Kidney (tissue), 14 donors: ENCODE data around the gene GALNT5. TPM values are rescaled to one million over a fixed set of nuclear protein-coding genes. Genes with fewer than 3 reads are reported as not detected.
A peak's percentile ranks its signal among the peaks of the same experiment; 100 is the strongest.
"Not testable (repeated sequence)": the region's sequence is repeated elsewhere in the genome, so short reads cannot be mapped to it uniquely, and the experiment has no call there.

ENCODE experiments used
- DNase-seq, 5 donors: peaks; one replicate each; pipeline ENCODE4 v3.0.0-alpha.2; 2013 to 2020
- FAIRE-seq: peaks from 2 replicates; lab custom pipeline; 2012; peaks lifted over from hg19 to GRCh38; lab: Jason Lieb, UNC
- H3K27ac ChIP-seq, 2 donors: one replicate each; pipeline ENCODE4 v1.7.0; 2013; ENCODE audit warnings: low read depth in 2 of 2, low read length in 2 of 2, inconsistent platforms in 1 of 2
- H3K27me3 ChIP-seq: one replicate; pipeline ENCODE4 v1.7.1; 2013; ENCODE audit warnings: low read length, inconsistent platforms; ENCODE audit not compliant: control insufficient read depth, insufficient read depth
- H3K36me3 ChIP-seq, 3 donors: one replicate each; pipeline versions ENCODE4 v1.7.0 to v1.7.1; 2013; ENCODE audit warnings: low read length in 3 of 3, control low read depth in 1 of 3, inconsistent platforms in 1 of 3; ENCODE audit not compliant: insufficient read depth in 3 of 3, control insufficient read depth in 2 of 3
- H3K4me1 ChIP-seq, 3 donors: one replicate each; pipeline versions ENCODE4 v1.7.0 to v1.7.1; 2013; ENCODE audit warnings: low read length in 3 of 3, inconsistent platforms in 1 of 3, low read depth in 1 of 3; ENCODE audit not compliant: control insufficient read depth in 2 of 3, insufficient read depth in 2 of 3
- H3K4me3 ChIP-seq, 3 donors: one replicate each; pipeline versions ENCODE4 v1.7.0 to v1.8.1; 2013; ENCODE audit warnings: low read length in 3 of 3, control low read depth in 1 of 3, inconsistent platforms in 1 of 3
- H3K9ac ChIP-seq, 3 donors: one replicate each; pipeline versions ENCODE4 v1.7.0 to v1.7.1; 2013; ENCODE audit warnings: low read length in 3 of 3, control low read depth in 1 of 3, inconsistent platforms in 1 of 3
- H3K9me3 ChIP-seq, 3 donors: one replicate each; pipeline versions ENCODE4 v1.7.0 to v1.7.1; 2013; ENCODE audit warnings: low read length in 3 of 3, control low read depth in 1 of 3, inconsistent platforms in 1 of 3; ENCODE audit not compliant: control insufficient read depth in 2 of 3, insufficient read depth in 1 of 3
- CTCF ChIP-seq: IDR thresholded peaks from 3 replicates; pipeline ENCODE4 v1.5.1; 2012; ENCODE audit warnings: mild to moderate bottlenecking, moderate library complexity, borderline replicate concordance; ENCODE audit not compliant: insufficient read depth; ENCODE audit errors: extremely low read depth
- intact Hi-C: fragments of 100-400 bp; cut with DNase I; formaldehyde crosslinking; loops from one replicate; pipeline ENCODE4 v1.11.1; 2022
- polyA plus RNA-seq: library from polyadenylated mRNA; stranded (reverse); fragments of 350-450 nt; fragmentation: Illumina TruSeq; extraction: RNeasy Lipid Tissue Mini Kit (QIAGEN cat#74804); gene quantifications from one replicate; pipeline ENCODE4 v1.2.3, GENCODE V29; 2014; ENCODE audit warnings: low read depth, low replicate concordance; ENCODE audit not compliant: insufficient read depth
- total RNA-seq: library from RNA; stranded (reverse); fragmentation: NEBNext Ultra II Directional; extraction: Animal tissue kit (Norgen Biotek cat#: 25700); gene quantifications from one replicate; pipeline ENCODE4 v1.2.1, GENCODE V29; 2021
- donor health status: control.
- donor health status: control.
- donor health status: control.
- donor health status: control.
- donor health status: control.
- donor health status: DM: yes; HTN: yes; CAD: no.
- donor health status: Normal renal cell carcinoma (clear cell type).

Gene GALNT5
- total and polyA plus RNA-seq, 2 donors from 2014 or later, result 0.06 to 0.47 TPM

GRCh38 chr2:157336137-157337010 is 78.9 kb downstream of the GALNT5 start:
- DNase-seq (peak in 1 of 5 donors; percentile 21), FAIRE-seq (no peak)
- Histone ChIP-seq H3K4me1 (no peaks in the 10 kb centered on the region), H3K36me3 (no peaks in the 10 kb centered on the region), H3K27me3 (no peaks in the 10 kb centered on the region), H3K4me3 (no peak overlapping the region), H3K27ac (no peak overlapping the region), H3K9ac (no peak overlapping the region), H3K9me3 (no peaks in the 10 kb centered on the region)
- intact Hi-C loops, result no loop called here
- peak; percentile 53 for TF ChIP-seq CTCF

GRCh38 chr2:157337978-157338377 is 80.5 kb downstream of the GALNT5 start:
- no peak for DNase-seq

GRCh38 chr2:157339965-157340655 is 82.6 kb downstream of the GALNT5 start:
- Histone ChIP-seq H3K27ac (no peak overlapping the region), H3K27me3 (no peaks in the 10 kb centered on the region), H3K9me3 (no peaks in the 10 kb centered on the region), H3K4me3 (no peak overlapping the region), H3K9ac (no peak overlapping the region), H3K36me3 (no peaks in the 10 kb centered on the region), H3K4me1 (no peaks in the 10 kb centered on the region)
- FAIRE-seq (no peak), DNase-seq (no peak)
- TF ChIP-seq CTCF, result no peak
- intact Hi-C loops, result no loop called here

More at GRCh38 chr2:157337978-157338377, 80.5 kb downstream of the GALNT5 start:
- Histone ChIP-seq H3K4me3 (no peak overlapping the region), H3K27ac (no peak overlapping the region), H3K27me3 (no peaks in the 10 kb centered on the region), H3K9ac (no peak overlapping the region), H3K9me3 (no peaks in the 10 kb centered on the region), H3K36me3 (no peaks in the 10 kb centered on the region), H3K4me1 (no peaks in the 10 kb centered on the region)
- FAIRE-seq, result no peak
- TF ChIP-seq CTCF, result no peak
- intact Hi-C loops, result no loop called here

GRCh38 chr2:157341381-157341780 is 83.9 kb downstream of the GALNT5 start:
- H3K9ac ChIP-seq, FAIRE-seq, DNase-seq, H3K9me3 ChIP-seq, intact Hi-C loops, H3K27ac ChIP-seq, H3K4me1 ChIP-seq, H3K27me3 ChIP-seq, H3K36me3 ChIP-seq, H3K4me3 ChIP-seq: not testable (repeated sequence)
